ENCODE measurements around the gene CRTC1. TPM values are rescaled to one million over a fixed set of nuclear protein-coding genes. Genes with fewer than 3 reads are reported as not detected.

Gene CRTC1
- total and polyA plus RNA-seq, 2 of the 13 experiments (the other 11 are each of a cell fraction or from before 2014, with no cell fraction given): 2.0 to 2.7 TPM

DNA sequence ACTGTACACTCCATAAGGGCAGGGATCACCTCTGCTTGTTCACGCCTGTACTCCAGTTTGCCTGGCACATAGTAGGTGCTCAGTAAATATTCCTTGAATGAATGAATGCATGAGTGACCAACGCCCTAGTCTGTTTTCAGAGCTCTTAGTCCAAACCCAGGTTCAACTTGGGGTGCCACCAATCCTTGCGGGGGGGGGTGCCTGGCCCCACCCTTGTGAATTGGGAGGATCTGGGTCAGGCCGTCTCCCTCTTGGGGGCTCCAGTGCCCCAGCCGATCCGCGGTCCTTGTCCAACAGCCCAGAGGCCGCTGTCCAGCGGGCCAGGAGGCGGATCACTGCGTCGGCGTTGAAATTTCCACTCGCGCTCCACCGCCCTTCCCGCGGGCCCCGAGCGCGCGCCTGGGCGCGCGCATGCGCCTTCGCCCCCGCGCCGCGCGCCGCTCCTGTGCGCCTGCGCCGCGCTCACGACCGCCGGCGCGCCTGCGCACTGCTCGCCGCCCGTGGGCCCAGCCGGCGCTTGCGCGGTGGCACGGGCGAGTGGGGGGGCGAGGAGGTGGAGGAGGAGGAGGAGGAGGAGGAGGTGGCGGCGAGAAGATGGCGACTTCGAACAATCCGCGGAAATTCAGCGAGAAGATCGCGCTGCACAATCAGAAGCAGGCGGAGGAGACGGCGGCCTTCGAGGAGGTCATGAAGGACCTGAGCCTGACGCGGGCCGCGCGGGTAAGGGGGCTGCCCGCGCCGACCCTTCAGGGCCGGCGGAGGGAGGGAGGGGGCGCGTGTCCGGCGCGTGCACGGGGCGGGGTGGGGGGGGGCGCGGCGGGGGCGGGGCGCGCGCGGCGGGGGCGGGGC, at the start of gene CRTC1 (continued):
- TF ChIP-seq, protein P1, sequence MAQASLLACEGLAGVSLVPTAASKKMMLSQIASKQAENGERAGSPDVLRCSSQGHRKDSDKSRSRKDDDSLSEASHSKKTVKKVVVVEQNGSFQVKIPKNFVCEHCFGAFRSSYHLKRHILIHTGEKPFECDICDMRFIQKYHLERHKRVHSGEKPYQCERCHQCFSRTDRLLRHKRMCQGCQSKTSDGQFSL (CRISPR knock-in tag; IDR thresholded peaks at IDR 0.05): peak; percentile 97
- TF ChIP-seq, protein P2, sequence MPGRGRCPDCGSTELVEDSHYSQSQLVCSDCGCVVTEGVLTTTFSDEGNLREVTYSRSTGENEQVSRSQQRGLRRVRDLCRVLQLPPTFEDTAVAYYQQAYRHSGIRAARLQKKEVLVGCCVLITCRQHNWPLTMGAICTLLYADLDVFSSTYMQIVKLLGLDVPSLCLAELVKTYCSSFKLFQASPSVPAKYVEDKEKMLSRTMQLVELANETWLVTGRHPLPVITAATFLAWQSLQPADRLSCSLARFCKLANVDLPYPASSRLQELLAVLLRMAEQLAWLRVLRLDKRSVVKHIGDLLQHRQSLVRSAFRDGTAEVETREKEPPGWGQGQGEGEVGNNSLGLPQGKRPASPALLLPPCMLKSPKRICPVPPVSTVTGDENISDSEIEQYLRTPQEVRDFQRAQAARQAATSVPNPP (CRISPR knock-in tag; IDR thresholded peaks at IDR 0.05): no peak
- TF ChIP-seq, protein P3, sequence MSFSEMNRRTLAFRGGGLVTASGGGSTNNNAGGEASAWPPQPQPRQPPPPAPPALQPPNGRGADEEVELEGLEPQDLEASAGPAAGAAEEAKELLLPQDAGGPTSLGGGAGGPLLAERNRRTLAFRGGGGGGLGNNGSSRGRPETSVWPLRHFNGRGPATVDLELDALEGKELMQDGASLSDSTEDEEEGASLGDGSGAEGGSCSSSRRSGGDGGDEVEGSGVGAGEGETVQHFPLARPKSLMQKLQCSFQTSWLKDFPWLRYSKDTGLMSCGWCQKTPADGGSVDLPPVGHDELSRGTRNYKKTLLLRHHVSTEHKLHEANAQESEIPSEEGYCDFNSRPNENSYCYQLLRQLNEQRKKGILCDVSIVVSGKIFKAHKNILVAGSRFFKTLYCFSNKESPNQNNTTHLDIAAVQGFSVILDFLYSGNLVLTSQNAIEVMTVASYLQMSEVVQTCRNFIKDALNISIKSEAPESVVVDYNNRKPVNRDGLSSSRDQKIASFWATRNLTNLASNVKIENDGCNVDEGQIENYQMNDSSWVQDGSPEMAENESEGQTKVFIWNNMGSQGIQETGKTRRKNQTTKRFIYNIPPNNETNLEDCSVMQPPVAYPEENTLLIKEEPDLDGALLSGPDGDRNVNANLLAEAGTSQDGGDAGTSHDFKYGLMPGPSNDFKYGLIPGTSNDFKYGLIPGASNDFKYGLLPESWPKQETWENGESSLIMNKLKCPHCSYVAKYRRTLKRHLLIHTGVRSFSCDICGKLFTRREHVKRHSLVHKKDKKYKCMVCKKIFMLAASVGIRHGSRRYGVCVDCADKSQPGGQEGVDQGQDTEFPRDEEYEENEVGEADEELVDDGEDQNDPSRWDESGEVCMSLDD (CRISPR knock-in tag; IDR thresholded peaks at IDR 0.05; ENCODE audit: borderline replicate concordance): peak; percentile 67; the same call in 1 of the 2 replicates
- TF ChIP-seq KMT2A (CRISPR knock-in tag; IDR thresholded peaks at IDR 0.05) (no peak), ZNF335 (CRISPR knock-in tag; IDR thresholded peaks at IDR 0.05) (no peak), ZFP41 (CRISPR knock-in tag; IDR thresholded peaks at IDR 0.05; ENCODE audit: borderline replicate concordance) (no peak), ZNF775 (CRISPR knock-in tag; IDR thresholded peaks at IDR 0.05; ENCODE audit: borderline replicate concordance) (no peak), MIER2 (CRISPR knock-in tag; IDR thresholded peaks at IDR 0.05) (peak; percentile 52), ZNF792 (CRISPR knock-in tag; IDR thresholded peaks at IDR 0.05) (no peak), KMT2B (CRISPR knock-in tag; IDR thresholded peaks at IDR 0.05) (0 out of 2 replicates have a peak, but pooled peaks have one; percentile 25), ATM (IDR thresholded peaks at IDR 0.05; ENCODE audit: borderline replicate concordance) (no peak), YY1 (IDR thresholded peaks at IDR 0.05; ENCODE audit: insufficient read depth, insufficient replicate concordance, low read depth, low read length) (peak; percentile 87), KDM5A (IDR thresholded peaks at IDR 0.05; ENCODE audit: borderline replicate concordance, low read length) (no peak; the same call in 1 of the 2 replicates)
- TF ChIP-seq, protein P4, sequence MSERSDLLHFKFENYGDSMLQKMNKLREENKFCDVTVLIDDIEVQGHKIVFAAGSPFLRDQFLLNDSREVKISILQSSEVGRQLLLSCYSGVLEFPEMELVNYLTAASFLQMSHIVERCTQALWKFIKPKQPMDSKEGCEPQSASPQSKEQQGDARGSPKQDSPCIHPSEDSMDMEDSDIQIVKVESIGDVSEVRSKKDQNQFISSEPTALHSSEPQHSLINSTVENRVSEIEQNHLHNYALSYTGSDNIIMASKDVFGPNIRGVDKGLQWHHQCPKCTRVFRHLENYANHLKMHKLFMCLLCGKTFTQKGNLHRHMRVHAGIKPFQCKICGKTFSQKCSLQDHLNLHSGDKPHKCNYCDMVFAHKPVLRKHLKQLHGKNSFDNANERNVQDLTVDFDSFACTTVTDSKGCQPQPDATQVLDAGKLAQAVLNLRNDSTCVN (CRISPR knock-in tag; IDR thresholded peaks at IDR 0.05; ENCODE audit: borderline replicate concordance): 0 out of 2 replicates have a peak, but pooled peaks have one; percentile 18
- TF ChIP-seq, protein P5, sequence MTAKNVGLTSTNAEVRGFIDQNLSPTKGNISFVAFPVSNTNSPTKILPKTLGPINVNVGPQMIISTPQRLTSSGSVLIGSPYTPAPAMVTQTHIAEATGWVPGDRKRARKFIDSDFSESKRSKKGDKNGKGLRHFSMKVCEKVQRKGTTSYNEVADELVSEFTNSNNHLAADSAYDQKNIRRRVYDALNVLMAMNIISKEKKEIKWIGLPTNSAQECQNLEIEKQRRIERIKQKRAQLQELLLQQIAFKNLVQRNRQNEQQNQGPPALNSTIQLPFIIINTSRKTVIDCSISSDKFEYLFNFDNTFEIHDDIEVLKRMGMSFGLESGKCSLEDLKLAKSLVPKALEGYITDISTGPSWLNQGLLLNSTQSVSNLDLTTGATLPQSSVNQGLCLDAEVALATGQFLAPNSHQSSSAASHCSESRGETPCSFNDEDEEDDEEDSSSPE (CRISPR knock-in tag; IDR thresholded peaks at IDR 0.05): peak; percentile 53; the same call in 1 of the 2 replicates
- TF ChIP-seq, protein P6, sequence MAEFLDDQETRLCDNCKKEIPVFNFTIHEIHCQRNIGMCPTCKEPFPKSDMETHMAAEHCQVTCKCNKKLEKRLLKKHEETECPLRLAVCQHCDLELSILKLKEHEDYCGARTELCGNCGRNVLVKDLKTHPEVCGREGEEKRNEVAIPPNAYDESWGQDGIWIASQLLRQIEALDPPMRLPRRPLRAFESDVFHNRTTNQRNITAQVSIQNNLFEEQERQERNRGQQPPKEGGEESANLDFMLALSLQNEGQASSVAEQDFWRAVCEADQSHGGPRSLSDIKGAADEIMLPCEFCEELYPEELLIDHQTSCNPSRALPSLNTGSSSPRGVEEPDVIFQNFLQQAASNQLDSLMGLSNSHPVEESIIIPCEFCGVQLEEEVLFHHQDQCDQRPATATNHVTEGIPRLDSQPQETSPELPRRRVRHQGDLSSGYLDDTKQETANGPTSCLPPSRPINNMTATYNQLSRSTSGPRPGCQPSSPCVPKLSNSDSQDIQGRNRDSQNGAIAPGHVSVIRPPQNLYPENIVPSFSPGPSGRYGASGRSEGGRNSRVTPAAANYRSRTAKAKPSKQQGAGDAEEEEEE (CRISPR knock-in tag; IDR thresholded peaks at IDR 0.05; ENCODE audit: borderline replicate concordance): no peak

Data from HepG2 (cell line).